Naive thymus-derived CD4-positive, alpha-beta T cell (primary cell): ENCODE data around the gene C11orf97. TPM values are rescaled to one million over a fixed set of nuclear protein-coding genes. Genes with fewer than 3 reads are reported as not detected.

Experiments
- ATAC-seq: fragments of 150-1000 bp; cut with Tn5 transposase; 2 replicates; pipeline ENCODE4 v1.10.0; 2021; ENCODE audit warnings: mild to moderate bottlenecking, moderate library complexity
- CTCF ChIA-PET: fragments of 350-600 bp; sonication (Branson Sonifier 250); formaldehyde crosslinking; loops from one replicate; lab custom pipeline; 2021; ENCODE audit warnings: antibody characterized with exemption; lab: Charles Lee
- POLR2A ChIA-PET: fragments of 350-600 bp; sonication (Branson Sonifier 250); formaldehyde crosslinking; loops from one replicate; lab custom pipeline; 2021; ENCODE audit warnings: antibody characterized with exemption, inconsistent platforms; lab: Charles Lee
- DNase-seq, 9 donors: peaks; one replicate each; pipeline versions ENCODE4 v3.0.0 to v3.0.0-alpha.2; 2020 to 2022; ENCODE audit warnings: mixed read lengths in 1 of 9
- H3K27ac ChIP-seq: one replicate; pipeline ENCODE4 v1.7.0; 2013; ENCODE audit warnings: mild to moderate bottlenecking, low read depth, low read length, moderate library complexity
- H3K27me3 ChIP-seq, 2 donors: one replicate each; pipeline ENCODE4 v1.7.0; 2013; ENCODE audit warnings: low read length in 2 of 2, mild to moderate bottlenecking in 2 of 2, moderate library complexity in 2 of 2; ENCODE audit not compliant: control insufficient read depth in 2 of 2, insufficient read depth in 2 of 2
- H3K36me3 ChIP-seq, 3 experiments: 1 replicate in 2 of 3; 2 replicates in 1 of 3; pipeline ENCODE4 v1.7.0; 2013; ENCODE audit warnings: low read length in 3 of 3, mild to moderate bottlenecking in 3 of 3, moderate library complexity in 1 of 3; ENCODE audit not compliant: insufficient read depth in 3 of 3, control insufficient read depth in 2 of 3
- H3K4me1 ChIP-seq, 2 donors: one replicate each; pipeline ENCODE4 v1.7.0; 2013; ENCODE audit warnings: low read length in 2 of 2, mild to moderate bottlenecking in 2 of 2, moderate library complexity in 1 of 2; ENCODE audit not compliant: control insufficient read depth in 2 of 2, insufficient read depth in 2 of 2
- H3K4me3 ChIP-seq: 2 replicates; pipeline ENCODE4 v1.7.0; 2013; ENCODE audit warnings: mild to moderate bottlenecking, low read length
- H3K9me3 ChIP-seq, 3 experiments: 1 replicate in 2 of 3; 2 replicates in 1 of 3; pipeline ENCODE4 v1.7.0; 2013; ENCODE audit warnings: low read length in 3 of 3; ENCODE audit not compliant: control insufficient read depth in 2 of 3
- H3K27ac Mint-ChIP-seq, 9 donors: one replicate each; pipeline ENCODE4 v1.8.0; 2020 to 2022; ENCODE audit warnings: mixed read lengths in 9 of 9, mild to moderate bottlenecking in 8 of 9, moderate library complexity in 5 of 9, inconsistent platforms in 2 of 9
- H3K27me3 Mint-ChIP-seq, 5 donors: one replicate each; pipeline ENCODE4 v1.8.0; 2021 to 2022; ENCODE audit warnings: mixed read lengths in 5 of 5, mild to moderate bottlenecking in 1 of 5
- H3K36me3 Mint-ChIP-seq, 5 donors: one replicate each; pipeline ENCODE4 v1.8.0; 2020 to 2022; ENCODE audit warnings: mixed read lengths in 5 of 5, mild to moderate bottlenecking in 3 of 5, inconsistent platforms in 1 of 5
- H3K4me1 Mint-ChIP-seq, 7 donors: one replicate each; pipeline ENCODE4 v1.8.0; 2020 to 2022; ENCODE audit warnings: mixed read lengths in 7 of 7, mild to moderate bottlenecking in 3 of 7, inconsistent platforms in 1 of 7
- H3K4me3 Mint-ChIP-seq, 10 donors: one replicate each; pipeline ENCODE4 v1.8.0; 2020 to 2022; ENCODE audit warnings: mild to moderate bottlenecking in 10 of 10, mixed read lengths in 10 of 10, moderate library complexity in 6 of 10, inconsistent platforms in 2 of 10
- H3K9me3 Mint-ChIP-seq, 11 donors: one replicate each; pipeline ENCODE4 v1.8.0; 2020 to 2022; ENCODE audit warnings: mixed read lengths in 11 of 11, mild to moderate bottlenecking in 4 of 11, inconsistent platforms in 1 of 11, moderate library complexity in 1 of 11
- intact Hi-C, 2 donors: fragments of 100-400 bp; cut with micrococcal nuclease; formaldehyde crosslinking; loops; one replicate each; pipeline ENCODE4 v1.15.1; 2023
- polyA plus RNA-seq, 2 donors: library from polyadenylated mRNA; unstranded; fragments of 300-500 nt; fragmentation: Illumina TruSeq; gene quantifications; one replicate each; pipeline ENCODE4 v1.2.3, GENCODE V29; 2021
- total RNA-seq, 6 experiments: library from RNA in 5 of 6; stranded (reverse) in 5 of 6; gene quantifications; 1 replicate in 5 of 6; 2 replicates in 1 of 6; pipeline ENCODE4 v1.2.3 and lab custom pipeline; 2021 to 2026

The C11orf97 gene
- total and polyA plus RNA-seq, 7 experiments from 2014 or later: not detected

- ATAC-seq (peak; percentile 100), DNase-seq (peak; percentile 92 to 98 (median 97))
- H3K27ac Mint-ChIP-seq: peak within 1 kb of the TSS; percentile 91 to 99 (median 97)
- H3K27me3 Mint-ChIP-seq: no peaks in the 10 kb centered on the region
- peaks cover 14 to 31% (median 21%) of the 10 kb centered on the region in 5 donors for H3K36me3 Mint-ChIP-seq
- H3K4me1 Mint-ChIP-seq: peaks cover 31 to 64% (median 42%) of the 10 kb centered on the region in 7 donors
- Histone ChIP-seq H3K27ac (peak within 1 kb of the TSS; percentile 93), H3K4me1 (peaks cover 18 to 28% of the 10 kb centered on the region in 2 donors), H3K36me3 (peaks cover 0 to 35% (median 9%) of the 10 kb centered on the region in 3 experiments), H3K4me3 (peak within 1 kb of the TSS; percentile 94), H3K27me3 (no peaks in the 10 kb centered on the region), H3K9me3 (no peaks in the 10 kb centered on the region)
- no peaks in the 10 kb centered on the region for H3K9me3 Mint-ChIP-seq
- intact Hi-C loops: loop anchor here (1.0 to 10.0 kb wide), 23 partner anchors 11 to 1899 kb away; partner anchors contain the start of genes C11orf54 (in 2 of the 2), CEP295 (in 2 of the 2), CEP57 (in 2 of the 2) and CWC15 (in 2 of the 2)
- POLR2A ChIA-PET: interaction anchor here (0.6 to 2.0 kb wide), 6 partner anchors 9 to 1296 kb away, joined by 3 to 12 read pairs (median 4); partner anchors contain the start of genes C11orf54, CEP295, SLC36A4 and TAF1D
- CTCF ChIA-PET: interaction anchor here (1.1 kb wide), 1 partner anchor 12 kb away, joined by 3 read pairs; no protein-coding TSS in a partner anchor
- H3K4me3 Mint-ChIP-seq: peak within 1 kb of the TSS; percentile 92 to 99 (median 96)
Observed at GRCh38 chr11:94493281-94494125, 18.8 kb upstream of the C11orf97 start, which contains the start of the genes ANKRD49 and MRE11. TSS of gene ANKRD49 (plus strand) at chr11:94493984. CDS start at chr11:94496694, 2,710 bp downstream. TSS of gene MRE11 (minus strand) at chr11:94493844. CDS start at chr11:94492801, 1,043 bp downstream.

GRCh38 chr11:94494126-94494680 lies 18.1 kb upstream of the C11orf97 start:
- POLR2A ChIA-PET: interaction anchor here (0.6 to 2.0 kb wide), 8 partner anchors 9 to 1296 kb away, joined by 3 to 12 read pairs (median 5); partner anchors contain the start of genes C11orf54, C11orf97, CEP295 and SLC36A4
- peak overlapping the region; percentile 91 to 99 (median 97) for H3K27ac Mint-ChIP-seq
- no peaks in the 10 kb centered on the region for H3K27me3 Mint-ChIP-seq
- H3K27ac ChIP-seq: peak overlapping the region; percentile 93
- peaks cover 18 to 28% of the 10 kb centered on the region in 2 donors for H3K4me1 ChIP-seq
- intact Hi-C loops: loop anchor here (1.0 to 10.0 kb wide), 9 partner anchors 21 to 1898 kb away; partner anchors contain the start of genes CEP295 (in 2 of the 2), SRSF8 (in 2 of the 2), JRKL (in 1 of the 2) and MED17 (in 1 of the 2)
- H3K4me1 Mint-ChIP-seq: peaks cover 31 to 67% (median 45%) of the 10 kb centered on the region in 7 donors
- H3K9me3 ChIP-seq: no peaks in the 10 kb centered on the region
- peak; percentile 69 for ATAC-seq
- H3K36me3 Mint-ChIP-seq: peaks cover 14 to 28% (median 17%) of the 10 kb centered on the region in 5 donors
- H3K36me3 ChIP-seq: peaks cover 2 to 34% (median 11%) of the 10 kb centered on the region in 3 experiments
- H3K4me3 ChIP-seq: peak overlapping the region; percentile 94
- H3K27me3 ChIP-seq: no peaks in the 10 kb centered on the region
- peak overlapping the region; percentile 92 to 99 (median 96) for H3K4me3 Mint-ChIP-seq
- CTCF ChIA-PET: no interaction called here
- H3K9me3 Mint-ChIP-seq: no peaks in the 10 kb centered on the region
- DNase-seq: peak in 1 of 9 donors; percentile 13

GRCh38 chr11:94500181-94500580 lies 12.1 kb upstream of the C11orf97 start:
- intact Hi-C loops: loop anchor here (2.0 to 10.0 kb wide), 2 partner anchors 13 to 1265 kb away; no protein-coding TSS in a partner anchor

DNA sequence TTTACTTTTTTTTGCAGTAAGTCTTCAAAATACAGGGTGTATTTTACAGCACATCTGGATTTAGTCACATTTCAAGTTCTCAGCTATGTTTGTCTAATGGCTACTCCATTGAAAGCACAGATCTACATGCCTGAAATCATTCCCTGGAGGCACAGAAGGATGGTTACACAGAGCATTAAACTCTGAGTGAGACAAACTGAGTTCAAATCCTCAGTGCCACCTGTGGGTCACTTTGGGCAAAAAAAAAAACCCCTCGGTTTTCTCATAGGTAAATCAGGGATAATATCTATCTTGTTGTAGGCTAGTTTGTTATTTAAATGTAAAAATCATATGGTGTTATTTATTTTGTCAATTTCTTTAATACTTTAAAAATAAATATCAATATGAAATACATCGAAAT lies 10.7 kb upstream of the C11orf97 start:
- ChIA-PET POLR2A (interaction anchor here (1.6 kb wide), 1 partner anchor 760 kb away, joined by 4 read pairs; the partner anchor contains the start of genes C11orf54 and TAF1D), CTCF (interaction anchor here (0.6 to 1.2 kb wide), 3 partner anchors 77 to 1263 kb away, joined by 3 to 4 read pairs (median 3); no protein-coding TSS in a partner anchor)
- DNase-seq (no peak), ATAC-seq (no peak)
- Mint-ChIP-seq H3K27me3 (peaks cover 0 to 6% (median 0%) of the 10 kb centered on the region in 5 donors), H3K36me3 (peaks cover 4 to 14% (median 7%) of the 10 kb centered on the region in 5 donors), H3K27ac (peak overlapping the region in 2 of 9 donors; percentile 21 to 24), H3K9me3 (no peaks in the 10 kb centered on the region), H3K4me1 (peaks cover 0 to 13% (median 4%) of the 10 kb centered on the region in 7 donors), H3K4me3 (no peak overlapping the region)
- Histone ChIP-seq H3K27me3 (no peaks in the 10 kb centered on the region), H3K9me3 (no peaks in the 10 kb centered on the region), H3K27ac (no peak overlapping the region), H3K36me3 (peaks cover 6 to 27% (median 11%) of the 10 kb centered on the region in 3 experiments), H3K4me3 (no peak overlapping the region), H3K4me1 (no peaks in the 10 kb centered on the region)
- intact Hi-C loops: loop anchor here (2.0 to 10.0 kb wide), 2 partner anchors 15 to 1267 kb away; no protein-coding TSS in a partner anchor

More at GRCh38 chr11:94500181-94500580, 12.1 kb upstream of the C11orf97 start:
- Mint-ChIP-seq H3K4me3 (no peak overlapping the region), H3K27ac (peak overlapping the region in 3 of 9 donors; percentile 42 to 65 (median 59)), H3K36me3 (peaks cover 5 to 16% (median 8%) of the 10 kb centered on the region in 5 donors), H3K9me3 (no peaks in the 10 kb centered on the region), H3K4me1 (peaks cover 2 to 26% (median 14%) of the 10 kb centered on the region in 7 donors), H3K27me3 (no peaks in the 10 kb centered on the region)
- Histone ChIP-seq H3K27me3 (no peaks in the 10 kb centered on the region), H3K36me3 (peaks cover 6 to 27% (median 11%) of the 10 kb centered on the region in 3 experiments), H3K4me3 (no peak overlapping the region), H3K9me3 (no peaks in the 10 kb centered on the region), H3K4me1 (peaks cover 0 to 7% of the 10 kb centered on the region in 2 donors), H3K27ac (no peak overlapping the region)
- ATAC-seq: no peak
- ChIA-PET POLR2A (no interaction called here), CTCF (no interaction called here)
- DNase-seq: no peak

DNA sequence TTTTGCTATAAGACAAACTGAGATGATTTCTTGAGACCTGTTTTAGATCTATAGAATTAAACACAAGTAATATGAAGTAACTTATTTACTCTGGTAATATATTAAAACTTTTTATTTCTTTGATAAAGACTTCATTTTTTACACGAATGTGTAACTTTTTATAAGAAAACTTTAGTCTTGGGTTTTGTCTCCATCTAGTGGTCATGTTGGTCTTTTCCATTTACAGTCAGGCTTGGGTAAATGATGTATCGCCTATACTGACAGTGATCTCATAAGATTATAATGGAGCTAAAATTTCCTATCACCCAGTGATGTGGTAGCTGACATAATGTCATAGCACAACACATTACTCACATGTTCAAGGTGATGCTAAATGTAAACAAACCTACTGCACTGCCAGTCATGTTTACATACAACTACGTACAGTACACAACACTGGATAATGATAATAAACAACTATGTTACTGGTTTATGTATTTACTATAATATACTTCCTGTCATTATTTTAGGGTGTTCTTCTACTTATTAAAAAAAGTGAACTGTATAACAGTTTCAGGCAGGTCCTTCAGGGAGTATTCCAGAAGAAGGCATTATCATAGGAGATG lies 7.5 kb upstream of the C11orf97 start:
- Histone ChIP-seq H3K36me3 (peaks cover 0 to 8% (median 0%) of the 10 kb centered on the region in 3 experiments), H3K9me3 (no peaks in the 10 kb centered on the region), H3K4me1 (no peaks in the 10 kb centered on the region), H3K4me3 (no peak overlapping the region), H3K27me3 (peaks cover 0 to 3% of the 10 kb centered on the region in 2 donors), H3K27ac (no peak overlapping the region)
- H3K4me3 Mint-ChIP-seq: no peak overlapping the region
- no peaks in the 10 kb centered on the region for H3K9me3 Mint-ChIP-seq
- ATAC-seq (peak; percentile 70), DNase-seq (peak in 7 of 9 donors; percentile 15 to 54 (median 47))
- peaks cover 0 to 21% (median 3%) of the 10 kb centered on the region in 5 donors for H3K27me3 Mint-ChIP-seq
- ChIA-PET POLR2A (interaction anchor here (1.2 kb wide), 1 partner anchor 11 kb away, joined by 6 read pairs; no protein-coding TSS in a partner anchor), CTCF (interaction anchor here (0.6 to 1.5 kb wide), 8 partner anchors 9 to 1274 kb away, joined by 3 to 5 read pairs (median 3); no protein-coding TSS in a partner anchor)
- H3K27ac Mint-ChIP-seq: no peak overlapping the region
- peaks cover 0 to 4% (median 0%) of the 10 kb centered on the region in 7 donors for H3K4me1 Mint-ChIP-seq
- intact Hi-C loops: loop anchor here (1.0 to 10.0 kb wide), 7 partner anchors 11 to 1270 kb away; partner anchors contain the start of genes ANKRD49 (in 1 of the 2) and MRE11 (in 1 of the 2)
- H3K36me3 Mint-ChIP-seq: peaks cover 0 to under 1% (median 0%) of the 10 kb centered on the region in 5 donors
